RKO (cell line): Measurements from ENCODE around the gene UXS1.
"Not testable (repeated sequence)": the region's sequence is repeated elsewhere in the genome, so short reads cannot be mapped to it uniquely, and the experiment has no call there.

Experiments used
- DNase-seq: peaks from one replicate; pipeline ENCODE4 v3.0.0-alpha.2; 2016; ENCODE audit warnings: low spot score

Gene UXS1

GRCh38 chr2:106160786-106161261 is 33.3 kb downstream of the UXS1 start:
- no peak for DNase-seq

DNA sequence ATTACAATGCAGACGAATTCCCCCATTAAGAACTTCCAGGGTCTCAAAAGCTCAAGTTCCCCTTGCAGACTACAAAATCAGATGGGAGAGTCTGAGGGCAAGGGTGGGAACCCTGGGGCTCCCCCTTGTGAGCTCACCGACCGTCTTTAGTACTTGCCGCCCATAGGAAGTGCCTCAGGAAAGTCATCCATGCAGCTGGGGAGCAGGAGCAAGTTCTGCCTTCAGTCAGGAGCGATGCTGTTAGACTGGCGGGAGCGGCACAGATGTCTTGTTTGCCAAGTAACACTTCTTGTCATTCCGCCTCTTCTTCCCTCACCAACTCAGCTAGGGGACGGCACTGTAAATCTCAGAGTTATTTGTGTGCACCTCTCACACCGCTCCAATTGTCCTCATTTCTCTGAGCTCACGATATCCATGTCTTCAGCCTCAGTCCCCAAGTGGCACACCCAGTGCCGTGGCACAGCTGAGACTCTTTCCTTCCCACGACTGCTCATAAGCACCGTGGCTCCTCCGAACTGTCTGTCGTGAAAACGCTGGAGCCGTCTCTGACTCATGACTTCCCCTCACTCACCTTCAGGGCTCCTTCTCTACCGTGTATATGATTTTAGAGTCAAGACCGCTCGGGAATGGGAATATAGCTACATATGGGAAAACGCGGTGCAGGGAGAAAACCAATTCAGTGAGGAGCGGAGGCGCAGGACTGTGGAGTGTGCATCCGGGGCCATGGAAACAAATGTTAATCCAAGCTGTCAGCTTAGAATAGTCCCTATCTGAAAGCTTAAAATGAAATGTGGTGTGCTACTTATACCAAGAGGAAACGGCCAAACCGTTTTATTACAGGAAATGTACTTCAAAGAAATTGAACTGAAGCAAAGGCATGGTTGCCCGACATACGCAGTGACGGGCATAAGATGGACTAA is 34.0 kb downstream of the UXS1 start:
- no peak for DNase-seq

GRCh38 chr2:106158871-106159270 is 35.2 kb downstream of the UXS1 start:
- DNase-seq, result no peak

GRCh38 chr2:106158131-106158530 is 36.0 kb downstream of the UXS1 start:
- DNase-seq, result no peak

DNA sequence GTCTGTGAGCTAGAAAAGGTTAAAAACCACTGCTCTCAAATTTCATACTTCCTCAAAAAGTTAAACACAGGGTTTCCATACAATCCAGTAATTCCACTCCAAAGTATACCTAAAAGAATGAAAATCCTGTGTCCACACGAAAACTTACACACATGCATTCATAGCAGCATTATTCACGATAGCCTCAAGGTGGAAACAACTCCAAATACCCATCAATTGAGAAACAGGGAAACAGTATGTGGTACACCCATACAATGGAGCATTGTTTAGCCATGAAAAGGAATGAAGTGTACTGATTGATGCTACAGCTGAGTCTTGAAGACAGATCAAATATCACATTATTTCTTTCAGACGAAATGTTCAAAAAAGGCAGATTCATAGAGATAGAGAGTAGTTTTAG is 36.7 kb downstream of the UXS1 start:
- no peak for DNase-seq

GRCh38 chr2:106156305-106157296 is 37.5 kb downstream of the UXS1 start:
- DNase-seq, result no peak

- DNase-seq, result no peak
Observed at GRCh38 chr2:106153781-106154180, 40.3 kb downstream of the UXS1 start.

GRCh38 chr2:106147665-106148064 is 46.4 kb downstream of the UXS1 start:
- no peak for DNase-seq

- DNase-seq, result peak; percentile 5
Observed at GRCh38 chr2:106147159-106147558, 46.9 kb downstream of the UXS1 start.

DNA sequence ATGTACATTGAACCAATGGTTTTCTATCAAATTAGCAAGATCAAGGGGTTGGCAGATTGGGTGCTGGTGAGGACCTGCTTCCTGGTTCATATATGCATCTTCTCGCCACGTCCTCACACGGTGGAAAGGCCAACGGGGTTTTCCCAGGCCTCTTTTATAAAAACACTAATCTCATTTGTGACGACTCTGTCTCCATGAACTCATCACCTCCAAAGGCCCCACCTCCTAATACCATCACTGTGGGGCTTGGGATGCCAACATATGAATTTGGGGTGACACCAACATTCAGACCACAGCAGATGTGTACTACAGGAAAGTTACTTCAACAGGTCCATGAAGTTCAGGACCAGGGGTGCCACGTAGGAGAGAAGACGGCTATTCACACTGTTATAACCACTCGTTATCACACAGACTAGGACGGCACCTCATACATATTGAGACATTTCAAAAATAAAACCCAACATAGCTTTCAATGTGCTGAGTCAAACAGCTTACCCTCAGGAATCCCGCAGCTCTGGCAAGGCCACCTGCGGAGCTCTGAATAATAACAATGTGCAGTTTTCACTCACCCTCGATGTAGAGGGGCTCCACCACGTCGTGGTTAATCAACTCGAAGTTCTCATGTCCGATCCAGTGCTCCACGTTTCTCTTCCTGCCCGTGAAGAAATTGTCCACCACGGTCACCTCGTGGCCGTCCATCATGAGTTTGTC is 49.3 kb downstream of the UXS1 start:
- DNase-seq, result no peak

DNA sequence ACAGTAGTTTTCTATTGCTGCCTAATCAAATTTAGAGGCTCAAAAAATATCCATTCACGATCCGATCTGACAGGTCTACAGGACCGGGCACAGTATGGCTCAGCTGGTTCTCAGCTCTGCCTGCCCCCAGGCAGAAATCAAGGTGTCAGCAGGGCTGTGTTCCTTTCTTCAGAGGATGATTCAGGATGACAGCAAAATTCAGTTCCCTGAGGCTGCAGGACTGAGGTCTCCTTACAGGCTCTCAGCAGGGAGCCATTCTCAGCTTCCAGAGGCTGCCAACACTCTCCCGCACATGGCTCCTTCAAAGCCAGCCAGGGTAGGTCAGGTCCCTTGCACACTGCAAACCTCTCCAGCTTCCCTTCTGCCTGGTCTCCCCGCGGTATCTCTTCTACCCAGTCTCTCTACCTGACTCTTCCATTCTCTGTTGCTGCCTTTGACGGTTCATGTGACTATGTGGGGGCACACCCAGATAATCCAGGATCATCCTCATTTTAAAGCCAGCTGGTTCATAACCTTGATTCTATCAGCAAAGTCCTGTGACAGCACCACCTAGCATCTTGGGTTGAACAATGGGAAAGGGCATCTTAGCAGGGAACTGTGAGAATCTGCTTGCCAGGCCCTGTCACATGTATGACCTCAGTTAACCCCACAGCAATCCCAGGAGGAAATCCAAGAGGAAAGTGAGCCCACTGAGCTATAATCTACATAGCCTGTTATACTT is 50.4 kb downstream of the UXS1 start:
- no peak for DNase-seq

GRCh38 chr2:106142683-106143082 is 51.4 kb downstream of the UXS1 start:
- no peak for DNase-seq

DNA sequence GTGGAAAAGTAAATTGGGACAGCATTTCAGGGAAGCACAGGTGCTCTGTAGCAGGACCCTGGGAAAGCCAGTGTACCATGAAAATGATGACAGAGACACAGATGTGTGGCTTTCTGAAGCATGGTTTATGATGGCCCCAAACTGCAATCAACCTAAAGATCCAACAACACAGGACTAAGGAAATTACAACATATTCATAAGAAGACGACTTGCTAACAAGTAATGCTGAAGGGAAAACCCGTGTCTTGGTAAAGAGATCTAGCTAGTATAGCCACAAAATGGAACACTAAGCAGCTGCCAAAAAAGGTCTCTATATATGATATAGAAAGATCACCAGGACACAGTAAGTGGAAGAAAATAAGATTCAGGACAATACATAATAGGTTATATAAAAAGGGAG is 53.2 kb downstream of the UXS1 start:
- DNase-seq, result no peak

DNA sequence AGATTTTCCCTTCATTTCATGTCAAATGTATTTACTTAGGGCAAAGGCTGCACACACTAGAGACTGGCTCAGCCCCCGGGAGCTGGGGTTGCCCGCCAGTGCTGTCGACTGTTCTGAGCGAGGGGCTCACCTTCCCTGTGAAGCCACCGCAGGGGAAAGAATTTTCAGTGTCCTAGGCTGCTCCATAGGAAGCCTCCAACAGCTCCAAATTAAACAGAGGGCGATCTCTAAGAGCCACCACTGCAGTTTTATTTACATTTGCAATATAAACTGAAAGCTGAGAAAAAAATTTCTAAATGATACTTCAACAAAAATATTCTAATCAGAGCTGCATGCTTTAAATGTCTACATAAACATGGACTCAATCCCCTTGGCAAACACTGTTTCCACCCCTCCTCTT is 54.0 kb downstream of the UXS1 start:
- DNase-seq, result no peak

DNA sequence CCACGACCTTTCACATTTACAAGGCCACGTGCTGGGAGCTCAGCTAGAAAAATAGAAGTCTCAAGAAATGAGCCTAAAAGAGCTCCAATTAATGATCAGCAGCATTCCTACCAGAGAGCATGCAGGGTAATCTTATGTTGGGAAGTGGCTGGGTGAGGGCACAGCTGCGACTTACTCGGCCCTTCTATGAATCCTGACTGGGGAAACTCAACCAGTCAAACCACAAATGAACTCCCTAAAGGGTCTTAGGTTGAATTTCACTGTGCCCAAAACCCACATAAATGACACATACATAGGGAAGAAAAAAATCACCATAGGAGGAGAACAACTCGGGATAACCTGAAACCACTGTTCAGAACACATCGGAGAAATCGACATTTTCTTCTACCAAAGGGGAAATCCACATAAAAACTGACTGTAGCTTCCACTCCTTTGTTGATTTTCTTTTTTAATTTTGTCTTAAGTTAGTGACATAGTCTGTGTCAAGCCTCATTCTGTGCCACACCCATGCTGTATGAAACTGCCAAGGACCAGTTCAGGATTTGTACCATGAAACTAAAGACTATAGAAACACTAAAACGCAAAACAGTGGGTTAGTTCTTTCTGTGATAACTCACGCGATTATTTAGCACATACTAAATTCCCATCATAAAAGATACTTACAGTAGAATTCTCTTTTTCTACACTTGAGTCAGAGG is 54.7 kb downstream of the UXS1 start:
- no peak for DNase-seq

DNA sequence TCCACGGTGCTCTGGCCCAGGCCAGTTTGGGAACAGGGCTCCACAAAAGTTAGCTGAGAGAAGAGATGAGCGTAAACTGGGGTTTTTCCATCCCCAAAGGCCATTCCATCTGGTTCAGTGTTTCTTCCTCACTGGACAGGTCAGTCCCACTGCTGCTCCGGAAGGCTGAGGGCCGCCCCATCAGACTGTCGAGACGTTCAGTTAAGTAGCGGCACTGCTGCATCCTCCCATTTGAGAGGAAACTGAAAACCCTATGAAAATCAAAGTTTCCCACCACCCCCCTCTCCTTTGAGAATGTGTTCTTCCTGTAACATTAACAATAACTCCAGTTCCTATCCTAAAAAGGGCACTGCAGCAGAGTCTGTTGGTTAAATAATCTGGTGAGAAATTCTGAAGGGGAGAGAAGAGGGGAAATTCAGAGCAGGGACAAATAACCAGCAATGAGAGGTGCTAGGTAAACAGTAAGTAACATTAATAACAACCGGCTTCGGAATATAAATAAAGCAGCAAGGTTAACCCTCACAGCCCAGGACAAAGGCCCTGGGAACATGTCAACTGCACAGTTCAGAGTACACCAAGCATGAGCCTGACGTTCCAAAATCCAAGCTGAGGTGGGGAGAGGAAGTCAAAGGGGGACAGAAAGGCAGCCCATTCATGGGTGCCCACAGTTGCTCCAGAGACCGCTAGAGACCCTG is 55.4 kb downstream of the UXS1 start:
- DNase-seq, result no peak

GRCh38 chr2:106137731-106138521 is 56.2 kb downstream of the UXS1 start:
- DNase-seq, result no peak

GRCh38 chr2:106131192-106131591 is 62.9 kb downstream of the UXS1 start:
- not testable (repeated sequence) for DNase-seq
